GM12874 (cell line): ENCODE measurements around the gene OMG.

Experiments
- TF ChIP-seq, protein P1 (sequence below): IDR thresholded peaks from 2 replicates; pipeline ENCODE4 v1.5.1; 2011; ENCODE audit warnings: low read depth, mild to moderate bottlenecking, control low read depth, low read length, moderate library complexity; ENCODE audit not compliant: insufficient read depth

Gene OMG

DNA sequence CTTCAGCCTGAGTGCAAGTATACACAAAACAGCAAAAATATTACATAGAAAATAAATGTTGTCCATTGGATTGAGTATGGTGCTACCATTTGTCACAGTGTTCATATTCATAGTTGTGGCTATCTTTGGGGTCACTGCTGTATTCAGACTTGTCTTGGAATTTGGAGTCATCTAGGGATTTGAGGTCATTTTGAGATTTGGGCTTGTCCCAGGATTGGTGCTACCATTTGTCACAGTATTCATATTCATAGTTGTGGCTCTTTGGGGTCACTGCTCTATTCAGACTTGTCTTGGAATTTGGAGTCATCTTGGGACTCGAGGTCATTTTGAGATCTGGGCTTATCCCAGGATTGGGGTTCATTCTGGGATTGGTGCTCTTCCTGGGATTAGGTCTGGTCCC lies 24.8 kb downstream of the OMG start:
- TF ChIP-seq, protein P1, sequence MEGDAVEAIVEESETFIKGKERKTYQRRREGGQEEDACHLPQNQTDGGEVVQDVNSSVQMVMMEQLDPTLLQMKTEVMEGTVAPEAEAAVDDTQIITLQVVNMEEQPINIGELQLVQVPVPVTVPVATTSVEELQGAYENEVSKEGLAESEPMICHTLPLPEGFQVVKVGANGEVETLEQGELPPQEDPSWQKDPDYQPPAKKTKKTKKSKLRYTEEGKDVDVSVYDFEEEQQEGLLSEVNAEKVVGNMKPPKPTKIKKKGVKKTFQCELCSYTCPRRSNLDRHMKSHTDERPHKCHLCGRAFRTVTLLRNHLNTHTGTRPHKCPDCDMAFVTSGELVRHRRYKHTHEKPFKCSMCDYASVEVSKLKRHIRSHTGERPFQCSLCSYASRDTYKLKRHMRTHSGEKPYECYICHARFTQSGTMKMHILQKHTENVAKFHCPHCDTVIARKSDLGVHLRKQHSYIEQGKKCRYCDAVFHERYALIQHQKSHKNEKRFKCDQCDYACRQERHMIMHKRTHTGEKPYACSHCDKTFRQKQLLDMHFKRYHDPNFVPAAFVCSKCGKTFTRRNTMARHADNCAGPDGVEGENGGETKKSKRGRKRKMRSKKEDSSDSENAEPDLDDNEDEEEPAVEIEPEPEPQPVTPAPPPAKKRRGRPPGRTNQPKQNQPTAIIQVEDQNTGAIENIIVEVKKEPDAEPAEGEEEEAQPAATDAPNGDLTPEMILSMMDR, result no peak

DNA sequence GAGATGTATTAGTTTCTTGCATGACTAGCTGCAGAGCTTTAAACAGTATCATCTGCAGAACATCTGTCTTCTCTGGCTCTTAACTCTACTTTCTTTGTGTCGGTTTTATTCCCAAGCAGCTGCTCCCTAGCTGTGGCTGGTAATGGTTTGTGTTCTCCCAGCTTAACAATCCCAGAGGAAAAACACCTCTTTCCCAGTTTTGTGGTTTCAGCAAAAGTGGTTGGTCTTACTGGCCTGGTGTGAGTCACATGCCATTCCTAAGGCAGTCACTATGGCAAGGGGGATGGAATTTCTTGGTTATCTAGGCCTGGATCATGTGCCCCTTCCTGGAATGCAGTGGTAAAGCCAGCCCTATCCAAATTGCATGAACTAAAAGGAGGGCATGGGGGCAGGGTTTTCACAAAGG lies 27.5 kb downstream of the OMG start:
- TF ChIP-seq, protein P1, result no peak

DNA sequence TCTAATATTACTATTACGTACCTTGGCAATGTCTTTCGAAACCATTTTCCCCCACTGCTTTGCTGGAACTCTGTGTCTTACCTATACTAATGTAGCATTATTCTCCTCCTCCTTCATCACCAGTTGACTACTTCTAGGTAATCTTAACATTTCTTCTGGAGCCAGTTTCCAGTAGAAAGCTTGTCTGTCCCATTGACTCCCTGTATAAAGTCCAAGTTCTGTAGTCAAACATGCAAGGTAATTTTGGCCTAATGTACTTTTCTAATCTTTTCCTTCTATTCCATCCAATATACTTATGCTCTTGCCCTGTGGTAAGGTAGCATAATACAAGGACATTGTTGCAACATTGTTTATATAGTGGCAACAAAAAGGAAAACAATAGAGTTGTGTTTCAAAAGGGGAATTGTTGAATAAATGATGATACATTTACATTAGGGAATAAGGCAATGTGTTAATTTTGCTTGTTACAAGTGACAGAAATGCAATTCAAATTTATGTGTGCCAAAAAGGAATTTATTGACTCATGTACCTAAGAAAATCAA lies 27.9 kb downstream of the OMG start:
- TF ChIP-seq, protein P1, result no peak

DNA sequence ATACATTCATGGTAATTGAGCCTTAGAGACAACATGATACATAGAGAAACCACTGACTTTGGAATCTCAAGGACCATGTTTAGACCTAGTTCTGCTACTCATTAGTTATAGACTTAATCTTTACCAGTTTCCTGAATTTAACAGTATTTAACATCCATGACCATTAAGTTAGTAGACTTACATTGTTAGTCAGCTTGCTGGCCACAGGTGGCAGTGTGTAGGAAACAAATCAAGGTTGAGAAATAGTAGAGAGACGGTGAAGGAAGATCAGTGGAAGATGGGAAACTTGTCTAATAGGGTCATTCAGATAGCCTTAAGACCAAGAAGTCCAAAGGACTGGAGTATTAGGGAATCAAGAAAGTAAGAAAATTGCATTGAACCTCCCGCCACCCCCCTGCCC lies 31.0 kb downstream of the OMG start:
- TF ChIP-seq, protein P1, result no peak

DNA sequence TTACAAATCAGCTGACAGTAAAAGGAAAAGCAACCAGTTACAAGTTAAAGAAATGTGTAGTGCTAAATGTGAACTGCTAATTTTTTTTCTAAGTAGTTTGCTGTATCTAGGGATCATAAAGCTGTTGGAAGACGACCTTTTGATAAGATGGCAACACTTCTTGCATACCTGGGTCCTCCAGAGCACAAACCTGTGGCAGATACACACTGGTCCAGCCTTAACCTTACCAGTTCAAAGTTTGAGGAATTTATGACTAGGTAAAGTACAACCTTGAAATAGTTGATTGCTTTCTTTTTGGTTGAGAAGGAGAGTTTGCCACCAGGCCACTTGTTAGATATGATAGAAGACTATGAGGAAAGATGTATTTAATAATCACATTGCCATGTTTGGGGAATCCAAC lies 35.4 kb downstream of the OMG start:
- TF ChIP-seq, protein P1, result no peak

DNA sequence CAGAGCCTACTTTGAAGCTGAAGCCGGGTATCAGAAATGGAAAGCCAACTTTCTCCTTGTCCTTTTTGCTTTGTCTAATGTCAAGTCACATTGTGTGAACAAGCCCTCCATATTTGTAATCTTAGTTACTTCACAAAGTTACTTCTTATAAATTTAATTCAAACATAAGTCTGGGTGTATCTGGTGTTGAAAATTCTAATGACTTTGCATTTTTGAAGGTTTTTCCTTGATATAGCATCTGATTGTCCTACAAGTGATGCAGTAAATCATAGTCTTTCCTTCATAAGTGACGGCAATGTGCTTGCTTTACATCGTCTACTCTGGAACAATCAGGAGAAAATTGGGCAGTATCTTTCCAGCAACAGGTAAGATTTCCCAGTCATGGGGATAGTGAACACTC lies 36.9 kb downstream of the OMG start:
- TF ChIP-seq, protein P1, result no peak

DNA sequence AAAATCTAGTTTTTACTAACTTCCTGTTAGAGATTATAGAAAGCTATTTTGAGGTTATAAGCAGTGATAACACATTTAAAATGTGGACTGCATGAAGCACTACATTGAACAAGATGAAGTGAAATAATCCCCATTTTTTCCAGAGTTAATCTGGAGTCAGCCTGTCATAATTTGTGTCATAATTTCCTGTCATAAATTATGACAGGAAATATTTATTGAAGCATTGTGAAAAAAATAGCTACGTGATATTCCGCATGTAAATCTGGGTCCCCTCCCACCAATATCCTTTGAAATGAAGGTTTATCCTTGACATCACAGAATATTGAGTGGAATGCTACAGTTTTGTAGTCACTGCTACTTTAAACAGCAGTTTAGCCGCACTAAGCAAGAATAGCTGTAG lies 40.1 kb downstream of the OMG start:
- TF ChIP-seq, protein P1, result no peak
